Hepatocyte (in vitro differentiated cells): ENCODE results near the gene GLDC. TPM values are rescaled to one million over a fixed set of nuclear protein-coding genes. Genes with fewer than 3 reads are reported as not detected.

Source experiments
- DNase-seq: peaks from one replicate; pipeline ENCODE4 v3.0.0-alpha.2; 2016; ENCODE audit warnings: low spot score
- H2AFZ ChIP-seq: fragments of 200-600 bp; sonication (generic); 2 replicates; pipeline ENCODE4 v1.6.0; 2016; ENCODE audit warnings: antibody characterized with exemption, mild to moderate bottlenecking
- H3K27ac ChIP-seq: fragments of 200-600 bp; sonication (generic); 2 replicates; pipeline ENCODE4 v1.5.1; 2016; ENCODE audit warnings: mild to moderate bottlenecking
- H3K27me3 ChIP-seq: fragments of 200-600 bp; sonication (generic); 2 replicates; pipeline ENCODE4 v1.6.1; 2016
- H3K36me3 ChIP-seq: fragments of 200-600 bp; sonication (generic); replicated peaks from 2 replicates; pipeline ENCODE4 v1.5.1; 2016; ENCODE audit warnings: low read depth; ENCODE audit not compliant: insufficient read depth
- H3K4me1 ChIP-seq: fragments of 200-600 bp; sonication (generic); 2 replicates; pipeline ENCODE4 v1.5.1; 2016; ENCODE audit warnings: mild to moderate bottlenecking, moderate library complexity; ENCODE audit not compliant: insufficient read depth
- H3K4me2 ChIP-seq: fragments of 200-600 bp; sonication (generic); 2 replicates; pipeline ENCODE4 v1.6.0; 2016
- H3K4me3 ChIP-seq: fragments of 200-600 bp; sonication (generic); 2 replicates; pipeline ENCODE4 v1.5.1; 2016; ENCODE audit warnings: mild to moderate bottlenecking
- H3K79me2 ChIP-seq: fragments of 200-600 bp; sonication (generic); 2 replicates; pipeline ENCODE4 v1.6.0; 2017; ENCODE audit warnings: mild to moderate bottlenecking
- H3K9me2 ChIP-seq: fragments of 200-600 bp; sonication (generic); replicated peaks from 2 replicates; pipeline ENCODE4 v1.6.0; 2017; ENCODE audit warnings: mild to moderate bottlenecking; ENCODE audit not compliant: insufficient read depth
- H3K9me3 ChIP-seq: fragments of 200-600 bp; sonication (generic); 2 replicates; pipeline ENCODE4 v1.5.1; 2016; ENCODE audit warnings: low read depth, mild to moderate bottlenecking
- H4K20me1 ChIP-seq: fragments of 200-600 bp; sonication (generic); 2 replicates; pipeline ENCODE4 v1.6.0; 2016; ENCODE audit warnings: mild to moderate bottlenecking; ENCODE audit not compliant: insufficient read depth, poor library complexity, severe bottlenecking
- EZH2 ChIP-seq: fragments of 200-600 bp; sonication (generic); IDR thresholded peaks from 2 replicates; pipeline ENCODE4 v1.6.1; 2016; ENCODE audit warnings: antibody characterized with exemption, mild to moderate bottlenecking, borderline replicate concordance
- EZH2phosphoT487 ChIP-seq: fragments of 200-600 bp; sonication (generic); IDR thresholded peaks from one replicate; pipeline ENCODE4 v1.6.1; 2018; ENCODE audit warnings: antibody characterized with exemption, mild to moderate bottlenecking, low read depth, moderate library complexity; ENCODE audit not compliant: unreplicated experiment, severe bottlenecking
- WGBS: methylation state at CpG from one replicate; pipeline ENCODE4 v1.1.6; 2016; ENCODE audit warnings: low lambda C conversion rate; ENCODE audit errors: missing lambda C conversion rate; 5-methylcytosine and 5-hydroxymethylcytosine counted together
- polyA plus RNA-seq: library from polyadenylated mRNA; unstranded; fragments of >200 nt; fragmentation: Nextera tagmentation; extraction: Ambion mirVana; gene quantifications from 2 replicates; pipeline ENCODE4 v1.2.1, GENCODE V29; 2016
- total RNA-seq: library from RNA; depleted of rRNA; stranded (reverse); fragments of >200 nt; gene quantifications from 2 replicates; pipeline ENCODE4 v1.2.3, GENCODE V29; 2014
- TF ChIP-seq, protein P1 (sequence below): fragments of 200-600 bp; sonication (generic); IDR thresholded peaks from 2 replicates; pipeline ENCODE4 v1.5.1; 2016; ENCODE audit warnings: antibody characterized with exemption, mild to moderate bottlenecking; ENCODE audit not compliant: poor library complexity

The GLDC gene
- total and polyA plus RNA-seq, 2 experiments from 2014 or later = 15.6 to 18.4 TPM

DNA sequence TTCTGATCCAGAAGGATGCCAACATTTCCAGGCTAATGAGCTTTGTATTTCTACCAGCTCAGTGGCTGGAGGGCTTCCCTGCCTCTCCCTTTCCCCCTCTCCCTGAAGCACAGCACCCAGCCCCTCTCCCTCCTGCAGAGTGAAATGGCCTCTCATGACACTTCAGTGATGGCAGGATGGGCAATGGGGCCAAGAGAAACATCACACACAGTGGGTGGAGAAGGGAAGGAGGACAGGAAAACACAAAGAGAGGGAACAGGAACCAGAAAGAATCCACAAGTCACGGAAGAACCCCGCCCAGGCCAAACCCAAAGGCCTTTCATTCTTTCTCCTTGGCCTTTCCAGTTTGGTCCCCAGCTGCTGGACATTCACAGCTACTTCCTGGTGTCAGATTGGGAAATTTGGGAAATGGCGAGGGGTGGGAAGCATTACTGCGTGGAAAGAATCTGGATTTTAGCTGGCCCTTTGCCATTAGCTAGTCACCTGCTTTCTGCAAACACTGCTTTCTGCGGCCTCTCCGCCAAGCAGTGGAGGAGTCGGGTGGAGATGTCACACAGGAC is 82.6 kb downstream of the GLDC start:
- no peak overlapping the region for H3K27ac ChIP-seq
- H3K9me2 ChIP-seq = no peaks in the 10 kb centered on the region
- H3K4me1 ChIP-seq = no peaks in the 10 kb centered on the region
- H3K27me3 ChIP-seq = no peaks in the 10 kb centered on the region
- H3K79me2 ChIP-seq = no peaks in the 10 kb centered on the region
- no peaks in the 10 kb centered on the region for H3K9me3 ChIP-seq
- no peak overlapping the region for H3K4me3 ChIP-seq
- H4K20me1 ChIP-seq = no peaks in the 10 kb centered on the region
- TF ChIP-seq EZH2phosphoT487 = no peak
- TF ChIP-seq, protein P1, sequence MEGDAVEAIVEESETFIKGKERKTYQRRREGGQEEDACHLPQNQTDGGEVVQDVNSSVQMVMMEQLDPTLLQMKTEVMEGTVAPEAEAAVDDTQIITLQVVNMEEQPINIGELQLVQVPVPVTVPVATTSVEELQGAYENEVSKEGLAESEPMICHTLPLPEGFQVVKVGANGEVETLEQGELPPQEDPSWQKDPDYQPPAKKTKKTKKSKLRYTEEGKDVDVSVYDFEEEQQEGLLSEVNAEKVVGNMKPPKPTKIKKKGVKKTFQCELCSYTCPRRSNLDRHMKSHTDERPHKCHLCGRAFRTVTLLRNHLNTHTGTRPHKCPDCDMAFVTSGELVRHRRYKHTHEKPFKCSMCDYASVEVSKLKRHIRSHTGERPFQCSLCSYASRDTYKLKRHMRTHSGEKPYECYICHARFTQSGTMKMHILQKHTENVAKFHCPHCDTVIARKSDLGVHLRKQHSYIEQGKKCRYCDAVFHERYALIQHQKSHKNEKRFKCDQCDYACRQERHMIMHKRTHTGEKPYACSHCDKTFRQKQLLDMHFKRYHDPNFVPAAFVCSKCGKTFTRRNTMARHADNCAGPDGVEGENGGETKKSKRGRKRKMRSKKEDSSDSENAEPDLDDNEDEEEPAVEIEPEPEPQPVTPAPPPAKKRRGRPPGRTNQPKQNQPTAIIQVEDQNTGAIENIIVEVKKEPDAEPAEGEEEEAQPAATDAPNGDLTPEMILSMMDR = no peak
- H3K36me3 ChIP-seq = no peaks in the 10 kb centered on the region
- H2AFZ ChIP-seq = no peak overlapping the region
- no peak for DNase-seq
- no peak overlapping the region for H3K4me2 ChIP-seq
- 94% methylated on average over 7 of the region's 7 CpGs for WGBS

DNA sequence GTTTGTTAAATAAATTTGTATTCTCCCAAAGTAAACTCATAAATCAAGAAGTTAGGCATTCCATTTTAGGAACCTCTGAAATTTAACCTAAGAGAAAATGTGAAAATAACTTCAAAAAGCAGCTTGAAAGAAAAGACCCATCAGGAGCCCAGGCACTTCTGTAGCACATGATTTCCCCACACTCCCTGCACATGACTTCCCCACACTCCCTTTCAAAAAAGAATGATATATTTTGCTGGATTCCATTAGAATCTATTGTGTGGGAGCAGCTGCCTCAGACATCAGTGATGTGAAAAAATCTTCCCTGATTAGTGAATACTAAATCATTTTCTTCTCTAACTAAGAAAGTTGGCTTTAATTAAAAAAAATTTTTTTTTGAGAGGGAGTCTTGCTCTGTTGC is 83.3 kb downstream of the GLDC start:
- Histone ChIP-seq H3K27ac (no peak overlapping the region), H3K9me3 (no peaks in the 10 kb centered on the region), H3K36me3 (no peaks in the 10 kb centered on the region), H4K20me1 (no peaks in the 10 kb centered on the region), H3K4me2 (no peak overlapping the region), H3K27me3 (no peaks in the 10 kb centered on the region), H3K79me2 (no peaks in the 10 kb centered on the region), H2AFZ (no peak overlapping the region), H3K4me3 (no peak overlapping the region), H3K4me1 (no peaks in the 10 kb centered on the region), H3K9me2 (no peaks in the 10 kb centered on the region)
- no peak for DNase-seq
- TF ChIP-seq, protein P1 = no peak
- TF ChIP-seq EZH2phosphoT487 = no peak
- no peak for TF ChIP-seq EZH2

DNA sequence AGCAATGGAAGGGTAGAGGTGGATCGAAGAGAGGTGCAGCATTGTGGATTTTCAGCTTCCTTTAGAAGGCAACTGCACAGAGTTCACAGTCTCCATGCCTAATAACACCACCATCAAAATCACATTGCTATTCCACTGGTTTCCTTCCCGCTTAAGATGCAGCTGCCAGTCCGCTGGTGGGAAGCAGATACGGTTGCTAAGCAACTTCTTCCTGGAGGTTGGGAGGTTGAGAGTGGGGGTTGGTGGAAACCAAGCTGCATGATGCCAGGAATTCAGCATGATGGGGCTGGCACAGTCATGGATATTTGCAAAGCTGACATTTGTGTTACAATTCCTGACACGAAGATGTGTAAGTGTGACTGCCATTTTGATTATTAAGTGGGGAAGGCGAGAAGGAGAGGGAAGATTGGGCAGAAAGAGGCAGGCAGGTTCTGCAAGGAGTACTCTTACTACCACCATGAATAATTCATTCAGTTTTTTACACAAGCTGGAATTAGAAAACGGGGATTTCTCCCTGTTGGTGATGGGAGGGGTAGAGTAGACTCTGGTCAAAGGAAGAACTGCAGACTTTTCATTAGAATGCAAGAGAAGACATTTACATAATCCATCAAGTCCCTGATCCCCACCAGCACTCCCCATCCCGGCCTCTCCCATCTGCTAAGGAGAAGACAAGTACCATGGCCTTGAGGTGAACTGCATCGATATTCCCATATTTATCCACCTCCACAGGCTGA is 87.5 kb downstream of the GLDC start:
- DNase-seq = no peak
- no peaks in the 10 kb centered on the region for H3K36me3 ChIP-seq
- no peak overlapping the region for H3K4me3 ChIP-seq
- H3K9me3 ChIP-seq = no peaks in the 10 kb centered on the region
- no peaks in the 10 kb centered on the region for H3K9me2 ChIP-seq
- no peak overlapping the region for H3K4me2 ChIP-seq
- no peaks in the 10 kb centered on the region for H3K27me3 ChIP-seq
- H2AFZ ChIP-seq = no peak overlapping the region
- WGBS = 89% methylated on average over 9 of the region's 9 CpGs
- TF ChIP-seq, protein P1 = no peak
- TF ChIP-seq EZH2phosphoT487 = no peak
- TF ChIP-seq EZH2 = no peak
- no peak overlapping the region for H3K27ac ChIP-seq
- H3K4me1 ChIP-seq = no peaks in the 10 kb centered on the region
- H4K20me1 ChIP-seq = no peaks in the 10 kb centered on the region
- no peaks in the 10 kb centered on the region for H3K79me2 ChIP-seq
